Sigmoid colon (tissue), 4 donors: ENCODE data around the gene COL4A1.

ENCODE experiments used
- CTCF ChIP-seq, 4 experiments: fragments of 450-650 bp in 3 of 4; fragments of 200-600 bp in 1 of 4; IDR thresholded peaks; one replicate each; pipeline ENCODE4 v1.5.1; 2016 to 2019; ENCODE audit warnings: antibody characterized with exemption in 4 of 4, mild to moderate bottlenecking in 3 of 4, moderate library complexity in 2 of 4
- EP300 ChIP-seq, 4 donors: sonication (generic); formaldehyde crosslinking; IDR thresholded peaks; one replicate each; pipeline ENCODE4 v1.6.1; 2017; ENCODE audit warnings: antibody characterized with exemption in 4 of 4
- POLR2A ChIP-seq, 2 donors: fragments of 450-650 bp; IDR thresholded peaks; one replicate each; pipeline ENCODE4 v1.6.1; 2016; ENCODE audit warnings: antibody characterized with exemption in 2 of 2, mild to moderate bottlenecking in 2 of 2, moderate library complexity in 2 of 2
- POLR2AphosphoS5 ChIP-seq, 4 donors: sonication (generic); formaldehyde crosslinking; IDR thresholded peaks; one replicate each; pipeline ENCODE4 v1.6.1; 2017; ENCODE audit warnings: antibody characterized with exemption in 4 of 4

DNA sequence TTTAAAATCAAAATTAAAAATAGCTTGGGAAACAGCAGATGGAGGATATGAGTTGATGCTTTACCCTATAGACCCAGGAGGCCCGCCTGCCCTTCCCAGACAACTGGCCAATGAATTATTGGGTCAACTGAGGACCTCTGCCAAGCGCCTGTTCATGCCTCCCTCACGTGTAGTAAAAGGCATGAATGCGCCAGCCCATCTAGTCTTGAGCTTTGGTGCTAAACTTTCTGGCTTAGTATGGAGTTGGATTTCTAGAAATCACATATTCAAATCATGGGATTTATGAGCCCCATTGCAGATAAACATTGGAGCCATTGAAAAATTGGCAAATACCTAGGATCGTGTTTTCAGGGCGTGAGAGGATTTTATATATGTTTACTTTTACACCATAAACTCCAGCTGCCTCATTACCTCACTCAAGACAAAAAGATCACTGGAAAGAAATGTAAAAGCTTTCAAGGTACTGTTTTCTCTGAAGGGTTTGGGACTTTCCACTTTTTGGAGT, 47.2 kb upstream of the COL4A1 start:
- TF ChIP-seq CTCF (IDR thresholded peaks at IDR 0.05) (no peak), POLR2A (IDR thresholded peaks at IDR 0.05) (no peak), EP300 (IDR thresholded peaks at IDR 0.05) (peak in 1 of 4 donors; percentile 66), POLR2AphosphoS5 (IDR thresholded peaks at IDR 0.05) (peak in 2 of 4 donors; percentile 22 to 61)
